Measurements from ENCODE around the gene FGFR2.

The FGFR2 gene

GRCh38 chr10:121599947-121600346 is 1.7 kb upstream of the FGFR2 start:
- no peaks in the 10 kb centered on the region for H3K36me3 ChIP-seq (ENCODE audit: insufficient read depth, low read length)
- H3K9me3 ChIP-seq (ENCODE audit: control insufficient read depth, insufficient read depth, low read length) = no peaks in the 10 kb centered on the region
- peaks cover 28% of the 10 kb centered on the region for H3K4me1 ChIP-seq (ENCODE audit: insufficient read depth, low read length)
- no peak overlapping the region for H3K9ac ChIP-seq (ENCODE audit: low read depth, low read length)

DNA sequence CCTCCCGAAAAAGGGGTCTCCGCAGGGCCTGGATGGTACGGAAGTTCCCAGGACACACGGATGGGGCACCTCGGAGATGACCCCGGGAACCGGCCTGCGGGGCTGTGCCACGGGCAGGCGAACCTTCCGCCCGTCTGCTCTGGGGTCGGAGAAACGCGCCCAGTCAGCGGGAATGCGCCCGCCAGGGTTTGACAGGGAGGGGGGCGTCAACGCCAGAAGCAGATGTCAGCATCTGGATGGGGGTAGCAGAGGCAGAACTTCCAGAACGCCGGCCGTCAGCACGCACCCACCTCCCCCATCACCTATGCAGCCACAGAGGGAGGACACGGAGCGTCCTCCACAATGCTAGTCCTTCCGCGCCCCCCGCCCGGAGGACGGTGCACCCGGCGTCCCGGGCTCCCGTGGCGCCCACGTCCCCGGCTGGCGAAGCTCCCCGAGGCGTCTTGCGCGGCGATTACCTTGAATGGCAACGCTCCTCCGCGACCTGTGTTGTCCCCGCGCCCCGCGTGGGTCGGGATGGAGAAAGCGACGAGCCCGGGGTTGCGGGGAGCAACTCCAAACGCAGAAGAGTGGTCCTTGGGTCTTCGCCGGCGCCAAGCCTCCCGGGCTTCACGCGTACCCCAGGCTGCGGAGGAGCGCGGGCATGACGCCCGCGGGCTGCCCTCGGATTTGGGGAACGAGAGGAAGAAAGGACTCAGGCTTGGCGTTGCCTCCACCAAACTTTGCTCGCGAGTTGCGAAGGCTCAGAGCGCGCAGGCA is 561 bp downstream of the FGFR2 start:
- H3K36me3 ChIP-seq (ENCODE audit: insufficient read depth, low read length) = peaks cover 5% of the 10 kb centered on the region; the same call in 1 of the 2 replicates
- H3K4me1 ChIP-seq (ENCODE audit: insufficient read depth, low read length) = peaks cover 43% of the 10 kb centered on the region
- peak overlapping the region; percentile 89 for H3K9ac ChIP-seq (ENCODE audit: low read depth, low read length)
- H3K9me3 ChIP-seq (ENCODE audit: control insufficient read depth, insufficient read depth, low read length) = no peaks in the 10 kb centered on the region

GRCh38 chr10:121596689-121597503 is 1.3 kb downstream of the FGFR2 start:
- Histone ChIP-seq H3K4me1 (ENCODE audit: insufficient read depth, low read length) (peaks cover 47% of the 10 kb centered on the region), H3K9ac (ENCODE audit: low read depth, low read length) (peak overlapping the region; percentile 89), H3K9me3 (ENCODE audit: control insufficient read depth, insufficient read depth, low read length) (no peaks in the 10 kb centered on the region), H3K36me3 (ENCODE audit: insufficient read depth, low read length) (peaks cover 8% of the 10 kb centered on the region; the same call in 1 of the 2 replicates)

DNA sequence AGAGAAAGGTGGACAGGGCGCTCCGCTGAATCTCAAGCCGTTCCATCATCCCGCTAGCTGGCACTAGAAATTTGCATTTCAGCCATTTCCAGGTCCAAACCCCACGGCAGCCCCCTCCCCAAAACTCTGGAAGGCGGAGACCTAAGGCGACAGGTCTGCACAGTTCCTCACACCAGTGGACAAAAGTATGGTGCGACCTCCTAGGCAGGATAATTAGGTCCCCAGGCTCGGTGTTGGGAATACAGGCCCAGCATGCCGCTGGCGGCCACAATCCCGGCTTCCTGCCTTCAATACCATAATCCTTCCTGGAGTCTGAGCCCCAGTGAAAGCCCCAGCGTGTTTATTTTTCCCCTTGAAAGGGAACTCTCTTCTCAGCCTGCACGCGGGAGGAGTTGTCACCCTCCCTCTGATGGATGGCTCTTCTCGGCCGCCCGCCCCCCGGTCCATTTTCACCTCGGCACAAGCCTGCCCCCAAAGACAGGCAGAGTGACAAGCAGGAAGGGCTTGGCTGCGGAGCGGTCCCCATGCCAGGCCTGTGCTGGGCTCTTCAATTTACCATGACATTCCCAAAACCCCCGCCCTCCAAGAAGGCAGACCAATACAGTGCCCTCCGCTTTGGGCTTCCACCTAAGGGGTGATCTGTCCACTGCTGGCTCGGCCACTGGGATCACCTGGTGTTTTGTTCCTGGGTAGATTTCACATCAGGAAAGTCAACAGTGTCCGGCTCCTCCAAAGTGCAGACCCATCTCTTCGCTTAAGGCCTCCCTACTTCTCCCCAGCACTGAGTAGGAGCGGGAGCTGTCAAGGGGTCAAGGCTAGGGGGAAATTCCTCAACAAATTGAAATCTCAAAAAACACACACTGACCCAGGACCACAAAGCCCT is 2.2 kb downstream of the FGFR2 start:
- H3K36me3 ChIP-seq (ENCODE audit: insufficient read depth, low read length) = peaks cover 8% of the 10 kb centered on the region; the same call in 1 of the 2 replicates
- H3K4me1 ChIP-seq (ENCODE audit: insufficient read depth, low read length) = peaks cover 45% of the 10 kb centered on the region
- H3K9me3 ChIP-seq (ENCODE audit: control insufficient read depth, insufficient read depth, low read length) = no peaks in the 10 kb centered on the region
- H3K9ac ChIP-seq (ENCODE audit: low read depth, low read length) = peak overlapping the region; percentile 89

GRCh38 chr10:121595351-121595805 is 2.9 kb downstream of the FGFR2 start:
- Histone ChIP-seq H3K9me3 (ENCODE audit: control insufficient read depth, insufficient read depth, low read length) (no peaks in the 10 kb centered on the region), H3K9ac (ENCODE audit: low read depth, low read length) (peak overlapping the region; percentile 89), H3K36me3 (ENCODE audit: insufficient read depth, low read length) (peaks cover 8% of the 10 kb centered on the region; the same call in 1 of the 2 replicates), H3K4me1 (ENCODE audit: insufficient read depth, low read length) (peaks cover 41% of the 10 kb centered on the region)

DNA sequence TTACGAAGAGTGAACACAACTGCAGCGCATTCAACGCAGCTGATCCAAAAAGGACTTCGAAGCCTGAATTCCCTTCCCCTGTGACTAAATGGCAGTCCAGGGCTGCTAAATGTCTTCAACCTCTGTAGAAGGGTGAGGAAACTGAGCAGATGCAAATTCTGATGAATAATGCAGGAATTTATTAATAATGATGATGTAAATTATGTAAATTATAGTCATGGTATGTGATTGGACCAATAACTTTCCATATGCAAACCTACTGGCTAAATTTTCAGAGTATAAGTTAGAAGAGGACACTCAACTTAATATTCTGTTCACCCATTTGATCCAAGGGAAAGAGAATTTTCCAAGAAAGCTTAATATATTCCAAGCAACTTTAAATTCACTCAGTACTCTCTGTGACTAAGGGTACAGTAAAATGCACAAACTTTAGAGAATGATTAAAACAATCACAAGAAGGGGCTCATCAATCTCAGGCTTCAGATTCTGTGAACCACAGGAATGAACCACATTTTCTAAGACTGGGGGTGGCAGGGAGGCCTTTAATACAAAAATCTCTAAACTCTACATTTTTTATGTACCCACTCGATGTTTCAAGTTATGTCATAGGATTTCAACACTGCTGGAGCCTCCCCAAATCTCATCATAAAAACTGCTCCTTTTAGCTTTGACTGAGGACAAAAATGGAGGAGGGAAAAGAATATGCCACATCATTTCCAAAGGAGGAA is 3.5 kb downstream of the FGFR2 start:
- H3K9ac ChIP-seq (ENCODE audit: low read depth, low read length) = peak overlapping the region; percentile 89; the same call in 1 of the 2 replicates
- H3K4me1 ChIP-seq (ENCODE audit: insufficient read depth, low read length) = peaks cover 38% of the 10 kb centered on the region
- H3K9me3 ChIP-seq (ENCODE audit: control insufficient read depth, insufficient read depth, low read length) = no peaks in the 10 kb centered on the region
- peaks cover 8% of the 10 kb centered on the region; the same call in 1 of the 2 replicates for H3K36me3 ChIP-seq (ENCODE audit: insufficient read depth, low read length)

DNA sequence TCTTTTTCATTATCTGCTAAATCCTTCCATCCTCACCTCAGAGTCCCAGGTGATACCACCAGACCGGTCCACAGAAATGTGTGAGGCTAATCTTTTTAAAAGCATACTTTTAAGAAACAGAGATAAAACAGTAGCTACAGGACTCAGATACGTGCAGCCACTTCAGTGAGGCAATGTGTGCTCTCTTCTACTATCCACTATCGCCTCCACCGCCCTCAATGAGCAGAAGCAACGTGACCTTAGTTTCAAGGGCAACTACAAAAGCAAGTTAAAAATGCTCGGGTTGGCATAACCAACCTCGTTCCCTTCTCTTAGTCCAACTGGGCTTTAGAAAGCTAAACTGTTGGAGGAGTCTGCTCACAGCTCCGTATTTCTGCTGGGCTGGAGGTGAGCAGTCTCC is 4.2 kb downstream of the FGFR2 start:
- H3K36me3 ChIP-seq (ENCODE audit: insufficient read depth, low read length) = peaks cover 8% of the 10 kb centered on the region; the same call in 1 of the 2 replicates
- peaks cover 32% of the 10 kb centered on the region for H3K4me1 ChIP-seq (ENCODE audit: insufficient read depth, low read length)
- H3K9ac ChIP-seq (ENCODE audit: low read depth, low read length) = no peak overlapping the region
- no peaks in the 10 kb centered on the region for H3K9me3 ChIP-seq (ENCODE audit: control insufficient read depth, insufficient read depth, low read length)

- peaks cover 8% of the 10 kb centered on the region; the same call in 1 of the 2 replicates for H3K36me3 ChIP-seq (ENCODE audit: insufficient read depth, low read length)
- H3K9ac ChIP-seq (ENCODE audit: low read depth, low read length) = no peak overlapping the region
- H3K9me3 ChIP-seq (ENCODE audit: control insufficient read depth, insufficient read depth, low read length) = no peaks in the 10 kb centered on the region
- peaks cover 32% of the 10 kb centered on the region for H3K4me1 ChIP-seq (ENCODE audit: insufficient read depth, low read length)
Observed at GRCh38 chr10:121593281-121594075, 4.8 kb downstream of the FGFR2 start.

GRCh38 chr10:121592155-121592890 is 5.9 kb downstream of the FGFR2 start:
- Histone ChIP-seq H3K9me3 (ENCODE audit: control insufficient read depth, insufficient read depth, low read length) (no peaks in the 10 kb centered on the region), H3K4me1 (ENCODE audit: insufficient read depth, low read length) (peaks cover 32% of the 10 kb centered on the region)

GRCh38 chr10:121591186-121591585 is 7.1 kb downstream of the FGFR2 start:
- Histone ChIP-seq H3K36me3 (ENCODE audit: insufficient read depth, low read length) (peaks cover 8% of the 10 kb centered on the region), H3K4me1 (ENCODE audit: insufficient read depth, low read length) (peaks cover 32% of the 10 kb centered on the region), H3K9ac (ENCODE audit: low read depth, low read length) (no peak overlapping the region)

More at GRCh38 chr10:121592155-121592890, 5.9 kb downstream of the FGFR2 start:
- no peak overlapping the region for H3K9ac ChIP-seq (ENCODE audit: low read depth, low read length)
- H3K36me3 ChIP-seq (ENCODE audit: insufficient read depth, low read length) = peaks cover 8% of the 10 kb centered on the region; the same call in 1 of the 2 replicates

GRCh38 chr10:121590772-121591171 is 7.5 kb downstream of the FGFR2 start:
- Histone ChIP-seq H3K4me1 (ENCODE audit: insufficient read depth, low read length) (peaks cover 32% of the 10 kb centered on the region), H3K36me3 (ENCODE audit: insufficient read depth, low read length) (peaks cover 8% of the 10 kb centered on the region), H3K9me3 (ENCODE audit: control insufficient read depth, insufficient read depth, low read length) (no peaks in the 10 kb centered on the region), H3K9ac (ENCODE audit: low read depth, low read length) (no peak overlapping the region)

More at GRCh38 chr10:121591186-121591585, 7.1 kb downstream of the FGFR2 start:
- no peaks in the 10 kb centered on the region for H3K9me3 ChIP-seq (ENCODE audit: control insufficient read depth, insufficient read depth, low read length)

DNA sequence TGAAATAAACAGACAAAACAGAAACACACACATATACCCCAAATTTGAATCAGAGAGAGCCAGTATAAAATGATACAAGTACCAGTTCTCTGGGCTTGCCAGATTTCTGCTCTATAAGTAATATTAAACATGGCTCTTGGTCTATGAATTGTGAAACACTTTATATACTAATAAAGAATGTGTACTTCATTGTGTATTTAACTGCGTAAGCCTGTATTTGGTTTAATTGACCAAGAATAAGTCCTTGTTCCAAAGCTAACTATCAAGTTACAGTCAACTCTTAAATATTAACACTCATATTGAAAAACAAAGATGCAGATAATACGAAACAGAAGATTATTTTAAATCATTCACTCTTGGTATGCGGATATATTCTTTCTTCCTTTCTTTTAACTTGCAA is 8.7 kb downstream of the FGFR2 start:
- Histone ChIP-seq H3K36me3 (ENCODE audit: insufficient read depth, low read length) (peaks cover 8% of the 10 kb centered on the region), H3K9ac (ENCODE audit: low read depth, low read length) (no peak overlapping the region), H3K9me3 (ENCODE audit: control insufficient read depth, insufficient read depth, low read length) (no peaks in the 10 kb centered on the region), H3K4me1 (ENCODE audit: insufficient read depth, low read length) (peaks cover 21% of the 10 kb centered on the region)
